HFF-Myc (cell line): ENCODE data around the gene HES4.
"Not testable (repeated sequence)": the region's sequence is repeated elsewhere in the genome, so short reads cannot be mapped to it uniquely, and the experiment has no call there.

ENCODE experiments used
- DNase-seq: peaks from one replicate; pipeline ENCODE4 v3.0.0-alpha.2; 2011; ENCODE audit warnings: low read depth; ENCODE audit errors: extremely low read depth
- H3K4me3 ChIP-seq: replicated peaks from 2 replicates; pipeline ENCODE4 v1.5.1; 2011; ENCODE audit warnings: low read depth, mild to moderate bottlenecking, control low read depth, low read length
- CTCF ChIP-seq: IDR thresholded peaks from 2 replicates; pipeline ENCODE4 v1.5.1; 2012; ENCODE audit warnings: mild to moderate bottlenecking, low read depth, low read length, control low read depth; ENCODE audit errors: missing control alignments

The HES4 gene

GRCh38 chr1:1033731-1034438 lies 34.0 kb upstream of the HES4 start:
- no peak for TF ChIP-seq CTCF
- DNase-seq: no peak
- H3K4me3 ChIP-seq: no peak overlapping the region

- peak; percentile 63 for TF ChIP-seq CTCF
- DNase-seq: peak; percentile 40
- H3K4me3 ChIP-seq: no peak overlapping the region
Observed at GRCh38 chr1:1033009-1033587, 33.2 kb upstream of the HES4 start.

- H3K4me3 ChIP-seq: no peak overlapping the region
- no peak for TF ChIP-seq CTCF
- no peak for DNase-seq
Observed at GRCh38 chr1:1032424-1032823, 32.5 kb upstream of the HES4 start.

- TF ChIP-seq CTCF: no peak
- no peak overlapping the region for H3K4me3 ChIP-seq
- DNase-seq: no peak
Observed at GRCh38 chr1:1031659-1032235, 31.9 kb upstream of the HES4 start.

- H3K4me3 ChIP-seq, DNase-seq: not testable (repeated sequence)
Observed at GRCh38 chr1:1030867-1031658, 31.2 kb upstream of the HES4 start.

- TF ChIP-seq CTCF: no peak
- DNase-seq: no peak
- no peak overlapping the region for H3K4me3 ChIP-seq
Observed at GRCh38 chr1:1027791-1028190, 27.9 kb upstream of the HES4 start.
